Urothelium cell line (cell line): ENCODE data around the gene ANKRD24.
A peak's percentile ranks its signal among the peaks of the same experiment; 100 is the strongest.
"Not testable (repeated sequence)": the region's sequence is repeated elsewhere in the genome, so short reads cannot be mapped to it uniquely, and the experiment has no call there.

ENCODE experiments used
- DNase-seq: peaks from one replicate; pipeline ENCODE4 v3.0.0; 2011; ENCODE audit warnings: low spot score, mixed read lengths
- FAIRE-seq: peaks from 2 replicates; lab custom pipeline; 2011; peaks lifted over from hg19 to GRCh38; lab: Jason Lieb, UNC

The ANKRD24 gene

GRCh38 chr19:4182084-4182810, at the start of gene ANKRD24, which contains the start of gene SIRT6:
Gene ANKRD24, plus strand, starts transcription at chr19:4182689. Its CDS starts 3,737 bp downstream, at chr19:4186426.
Gene SIRT6, minus strand, starts transcription at chr19:4182563. Its CDS starts 24 bp downstream, at chr19:4182539.
- FAIRE-seq (no peak), DNase-seq (peak; percentile 97)

- DNase-seq = no peak
- FAIRE-seq = no peak
Measured at GRCh38 chr19:4134351-4134750, 48.1 kb upstream of the ANKRD24 start.

- not testable (repeated sequence) for FAIRE-seq, DNase-seq
Measured at GRCh38 chr19:4135386-4135785, 47.1 kb upstream of the ANKRD24 start.

- DNase-seq = no peak
- no peak for FAIRE-seq
Measured at GRCh38 chr19:4136680-4137088, 45.8 kb upstream of the ANKRD24 start.

- DNase-seq (no peak), FAIRE-seq (no peak)
Measured at GRCh38 chr19:4138445-4138844, 44.0 kb upstream of the ANKRD24 start.

- FAIRE-seq (no peak), DNase-seq (peak; percentile 62)
Measured at GRCh38 chr19:4139614-4140236, 42.8 kb upstream of the ANKRD24 start.

GRCh38 chr19:4140237-4140711, 42.2 kb upstream of the ANKRD24 start:
- no peak for FAIRE-seq
- DNase-seq = peak; percentile 74

GRCh38 chr19:4142916-4143315, 39.6 kb upstream of the ANKRD24 start:
- not testable (repeated sequence) for DNase-seq, FAIRE-seq

- no peak for FAIRE-seq
- peak; percentile 46 for DNase-seq
Measured at GRCh38 chr19:4144666-4145249, 37.7 kb upstream of the ANKRD24 start.

- DNase-seq = no peak
Measured at GRCh38 chr19:4149518-4150288, 32.8 kb upstream of the ANKRD24 start.

GRCh38 chr19:4151623-4152022, 30.9 kb upstream of the ANKRD24 start:
- no peak for DNase-seq
- FAIRE-seq = no peak

More at GRCh38 chr19:4149518-4150288, 32.8 kb upstream of the ANKRD24 start:
- FAIRE-seq = no peak

GRCh38 chr19:4152241-4152998, 30.1 kb upstream of the ANKRD24 start:
- DNase-seq = no peak
- no peak for FAIRE-seq

GRCh38 chr19:4154571-4155312, 27.7 kb upstream of the ANKRD24 start:
- DNase-seq = no peak
- no peak for FAIRE-seq

GRCh38 chr19:4157164-4157563, 25.3 kb upstream of the ANKRD24 start:
- FAIRE-seq (no peak), DNase-seq (no peak)

GRCh38 chr19:4157971-4158370, 24.5 kb upstream of the ANKRD24 start:
- not testable (repeated sequence) for DNase-seq, FAIRE-seq

- DNase-seq = no peak
- FAIRE-seq = no peak
Measured at GRCh38 chr19:4161415-4162077, 20.9 kb upstream of the ANKRD24 start.

GRCh38 chr19:4164262-4164661, 18.2 kb upstream of the ANKRD24 start:
- no peak for FAIRE-seq
- no peak for DNase-seq

GRCh38 chr19:4171676-4172075, 10.8 kb upstream of the ANKRD24 start:
- no peak for FAIRE-seq
- no peak for DNase-seq
